ENCODE results near the gene LDB3.

- TF ChIP-seq POLR2A (IDR thresholded peaks at IDR 0.05), result no peak
- TF ChIP-seq, protein P1, sequence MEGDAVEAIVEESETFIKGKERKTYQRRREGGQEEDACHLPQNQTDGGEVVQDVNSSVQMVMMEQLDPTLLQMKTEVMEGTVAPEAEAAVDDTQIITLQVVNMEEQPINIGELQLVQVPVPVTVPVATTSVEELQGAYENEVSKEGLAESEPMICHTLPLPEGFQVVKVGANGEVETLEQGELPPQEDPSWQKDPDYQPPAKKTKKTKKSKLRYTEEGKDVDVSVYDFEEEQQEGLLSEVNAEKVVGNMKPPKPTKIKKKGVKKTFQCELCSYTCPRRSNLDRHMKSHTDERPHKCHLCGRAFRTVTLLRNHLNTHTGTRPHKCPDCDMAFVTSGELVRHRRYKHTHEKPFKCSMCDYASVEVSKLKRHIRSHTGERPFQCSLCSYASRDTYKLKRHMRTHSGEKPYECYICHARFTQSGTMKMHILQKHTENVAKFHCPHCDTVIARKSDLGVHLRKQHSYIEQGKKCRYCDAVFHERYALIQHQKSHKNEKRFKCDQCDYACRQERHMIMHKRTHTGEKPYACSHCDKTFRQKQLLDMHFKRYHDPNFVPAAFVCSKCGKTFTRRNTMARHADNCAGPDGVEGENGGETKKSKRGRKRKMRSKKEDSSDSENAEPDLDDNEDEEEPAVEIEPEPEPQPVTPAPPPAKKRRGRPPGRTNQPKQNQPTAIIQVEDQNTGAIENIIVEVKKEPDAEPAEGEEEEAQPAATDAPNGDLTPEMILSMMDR (IDR thresholded peaks at IDR 0.05), result no peak
- TF ChIP-seq EP300 (IDR thresholded peaks at IDR 0.05), result no peak
Measured at GRCh38 chr10:86723009-86723408, 54.7 kb downstream of the LDB3 start.
